Adrenal gland (tissue), 5 donors: ENCODE data around the gene PRAMEF14.
"Not testable (repeated sequence)": the region's sequence is repeated elsewhere in the genome, so short reads cannot be mapped to it uniquely, and the experiment has no call there.

Experiments used
- POLR2A ChIP-seq, 2 donors: fragments of 450-650 bp; IDR thresholded peaks; one replicate each; pipeline ENCODE4 v1.6.1; 2017; ENCODE audit warnings: antibody characterized with exemption in 2 of 2, mild to moderate bottlenecking in 2 of 2, moderate library complexity in 1 of 2
- TF ChIP-seq, protein P1 (sequence below), 6 experiments: fragments of 450-650 bp in 4 of 6; fragments of 200-600 bp in 2 of 6; sonication (generic) in 1 of 6; IDR thresholded peaks; 1 replicate in 5 of 6; 2 replicates in 1 of 6; pipeline versions ENCODE4 v1.5.1 to v1.8.0; 2016 to 2021; ENCODE audit warnings: antibody characterized with exemption in 6 of 6, mild to moderate bottlenecking in 2 of 6, moderate library complexity in 1 of 6
- donor health status: DM: no; HTN: no; CAD: no.

DNA sequence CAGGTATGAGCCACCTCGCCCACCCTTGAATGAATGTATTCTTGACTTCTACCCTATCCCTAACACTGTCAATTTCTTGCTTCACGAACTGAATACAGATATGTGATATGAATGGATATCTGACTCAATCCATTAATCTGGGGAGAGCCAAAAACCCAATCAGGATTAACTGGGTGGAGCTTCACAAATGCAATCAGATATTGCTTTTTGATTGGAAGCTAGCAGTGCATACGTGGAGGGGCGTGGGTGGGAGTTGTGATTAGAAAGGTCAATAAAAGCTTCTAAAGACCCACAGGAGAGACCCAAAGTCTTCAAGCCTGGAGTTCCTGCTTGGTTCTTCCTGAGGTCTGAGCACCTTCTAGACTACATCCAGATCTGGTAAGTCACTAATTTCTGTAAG is 31.7 kb downstream of the PRAMEF14 start, which contains the start of gene PRAMEF15:
- TF ChIP-seq POLR2A (IDR thresholded peaks at IDR 0.05), result not testable (repeated sequence)
- TF ChIP-seq, protein P1, sequence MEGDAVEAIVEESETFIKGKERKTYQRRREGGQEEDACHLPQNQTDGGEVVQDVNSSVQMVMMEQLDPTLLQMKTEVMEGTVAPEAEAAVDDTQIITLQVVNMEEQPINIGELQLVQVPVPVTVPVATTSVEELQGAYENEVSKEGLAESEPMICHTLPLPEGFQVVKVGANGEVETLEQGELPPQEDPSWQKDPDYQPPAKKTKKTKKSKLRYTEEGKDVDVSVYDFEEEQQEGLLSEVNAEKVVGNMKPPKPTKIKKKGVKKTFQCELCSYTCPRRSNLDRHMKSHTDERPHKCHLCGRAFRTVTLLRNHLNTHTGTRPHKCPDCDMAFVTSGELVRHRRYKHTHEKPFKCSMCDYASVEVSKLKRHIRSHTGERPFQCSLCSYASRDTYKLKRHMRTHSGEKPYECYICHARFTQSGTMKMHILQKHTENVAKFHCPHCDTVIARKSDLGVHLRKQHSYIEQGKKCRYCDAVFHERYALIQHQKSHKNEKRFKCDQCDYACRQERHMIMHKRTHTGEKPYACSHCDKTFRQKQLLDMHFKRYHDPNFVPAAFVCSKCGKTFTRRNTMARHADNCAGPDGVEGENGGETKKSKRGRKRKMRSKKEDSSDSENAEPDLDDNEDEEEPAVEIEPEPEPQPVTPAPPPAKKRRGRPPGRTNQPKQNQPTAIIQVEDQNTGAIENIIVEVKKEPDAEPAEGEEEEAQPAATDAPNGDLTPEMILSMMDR (IDR thresholded peaks at IDR 0.05), result not testable (repeated sequence)
